ENCODE data around the gene CNNM2.

The CNNM2 gene

DNA sequence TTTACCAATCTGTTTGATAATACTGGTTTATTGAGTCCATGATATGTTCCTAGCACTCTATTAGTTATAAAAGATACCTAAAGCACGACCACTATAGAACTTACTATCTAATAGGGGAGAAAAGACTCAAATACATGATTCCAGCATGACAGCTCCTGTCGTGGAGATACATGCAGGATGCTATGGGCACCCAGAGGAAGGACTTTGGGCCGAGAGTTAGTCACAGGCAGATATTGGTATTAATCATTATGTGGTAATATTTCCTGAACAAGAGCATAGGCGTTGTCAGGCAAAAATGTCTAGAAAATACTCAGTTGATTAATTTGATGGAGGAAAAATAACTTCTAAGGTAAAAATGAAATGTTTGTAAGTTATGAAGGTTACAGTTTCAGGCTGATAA is 31.8 kb downstream of the CNNM2 start:
- Histone ChIP-seq H4K20me1 (ENCODE audit: insufficient read depth, low read length) (no peaks in the 10 kb centered on the region), H3F3A (ENCODE audit: insufficient read depth, low read length) (no peaks in the 10 kb centered on the region), H3K27ac (ENCODE audit: low read depth, low read length, poor library complexity, severe bottlenecking) (no peak overlapping the region), H3K9me3 (ENCODE audit: low read length) (no peaks in the 10 kb centered on the region), H3K9ac (ENCODE audit: low read length) (no peak overlapping the region), H3K27me3 (ENCODE audit: insufficient read depth, low read length) (no peaks in the 10 kb centered on the region), H3K79me2 (ENCODE audit: insufficient read depth, low read length) (no peaks in the 10 kb centered on the region), H2AFZ (ENCODE audit: low read length) (no peak overlapping the region), H3K4me3 (ENCODE audit: low read depth, low read length, poor library complexity, severe bottlenecking) (no peak overlapping the region), H3K4me2 (ENCODE audit: low read length) (no peak overlapping the region), H3K4me1 (ENCODE audit: insufficient read depth, low read length, severe bottlenecking) (no peaks in the 10 kb centered on the region), H3K36me3 (ENCODE audit: insufficient read depth, low read length) (no peaks in the 10 kb centered on the region), H3K9me2 (ENCODE audit: low read depth, low read length) (no peaks in the 10 kb centered on the region)
- TF ChIP-seq CTCF (IDR thresholded peaks at IDR 0.05; ENCODE audit: low read length) (no peak), EZH2 (IDR thresholded peaks at IDR 0.05; ENCODE audit: borderline replicate concordance, low read length) (no peak)

DNA sequence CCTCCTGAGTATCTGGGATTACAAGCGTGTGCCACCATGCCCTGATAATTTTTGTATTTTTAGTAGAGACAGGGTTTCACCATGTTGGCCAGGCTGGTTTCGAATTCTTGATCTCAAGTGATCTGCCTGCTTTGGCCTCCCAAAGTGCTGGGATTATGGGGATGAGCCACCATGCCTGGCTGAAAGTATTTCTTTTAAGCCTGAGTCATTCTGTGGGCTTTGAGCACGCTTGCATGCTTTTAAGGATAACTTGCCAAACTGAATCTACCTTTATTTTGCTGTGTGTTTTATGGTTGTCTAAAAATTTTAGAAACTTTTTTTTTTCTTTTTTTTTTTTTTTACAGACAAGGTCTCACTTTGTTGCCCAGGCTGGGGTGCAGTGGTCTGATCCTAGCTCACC is 33.2 kb downstream of the CNNM2 start:
- H3K36me3 ChIP-seq (ENCODE audit: insufficient read depth, low read length) = no peaks in the 10 kb centered on the region
- no peak overlapping the region for H3K4me3 ChIP-seq (ENCODE audit: low read depth, low read length, poor library complexity, severe bottlenecking)

GRCh38 chr10:102959360-102959759 is 41.3 kb downstream of the CNNM2 start:
- Histone ChIP-seq H3K9ac (ENCODE audit: low read length) (no peak overlapping the region), H3F3A (ENCODE audit: insufficient read depth, low read length) (no peaks in the 10 kb centered on the region), H3K9me2 (ENCODE audit: low read depth, low read length) (no peaks in the 10 kb centered on the region), H3K36me3 (ENCODE audit: insufficient read depth, low read length) (no peaks in the 10 kb centered on the region), H3K79me2 (ENCODE audit: insufficient read depth, low read length) (no peaks in the 10 kb centered on the region), H3K27me3 (ENCODE audit: insufficient read depth, low read length) (no peaks in the 10 kb centered on the region), H3K27ac (ENCODE audit: low read depth, low read length, poor library complexity, severe bottlenecking) (no peak overlapping the region), H3K4me3 (ENCODE audit: low read depth, low read length, poor library complexity, severe bottlenecking) (no peak overlapping the region), H4K20me1 (ENCODE audit: insufficient read depth, low read length) (no peaks in the 10 kb centered on the region), H2AFZ (ENCODE audit: low read length) (no peak overlapping the region), H3K4me1 (ENCODE audit: insufficient read depth, low read length, severe bottlenecking) (no peaks in the 10 kb centered on the region), H3K9me3 (ENCODE audit: low read length) (no peaks in the 10 kb centered on the region), H3K4me2 (ENCODE audit: low read length) (no peak overlapping the region)
- TF ChIP-seq EZH2 (IDR thresholded peaks at IDR 0.05; ENCODE audit: borderline replicate concordance, low read length) (no peak), CTCF (IDR thresholded peaks at IDR 0.05; ENCODE audit: low read length) (no peak)

More for the DNA sequence above, 33.2 kb downstream of the CNNM2 start:
- Histone ChIP-seq H3F3A (ENCODE audit: insufficient read depth, low read length) (no peaks in the 10 kb centered on the region), H3K4me1 (ENCODE audit: insufficient read depth, low read length, severe bottlenecking) (no peaks in the 10 kb centered on the region), H3K9me2 (ENCODE audit: low read depth, low read length) (no peaks in the 10 kb centered on the region), H3K79me2 (ENCODE audit: insufficient read depth, low read length) (no peaks in the 10 kb centered on the region), H3K4me2 (ENCODE audit: low read length) (no peak overlapping the region), H4K20me1 (ENCODE audit: insufficient read depth, low read length) (no peaks in the 10 kb centered on the region), H3K9ac (ENCODE audit: low read length) (no peak overlapping the region), H3K27me3 (ENCODE audit: insufficient read depth, low read length) (no peaks in the 10 kb centered on the region), H3K9me3 (ENCODE audit: low read length) (no peaks in the 10 kb centered on the region), H3K27ac (ENCODE audit: low read depth, low read length, poor library complexity, severe bottlenecking) (no peak overlapping the region), H2AFZ (ENCODE audit: low read length) (no peak overlapping the region)
- no peak for TF ChIP-seq CTCF (IDR thresholded peaks at IDR 0.05; ENCODE audit: low read length)
- no peak for TF ChIP-seq EZH2 (IDR thresholded peaks at IDR 0.05; ENCODE audit: borderline replicate concordance, low read length)
